ENCODE data around the gene HTR4. TPM values are rescaled to one million over a fixed set of nuclear protein-coding genes. Genes with fewer than 3 reads are reported as not detected.
"Not testable (repeated sequence)": the region's sequence is repeated elsewhere in the genome, so short reads cannot be mapped to it uniquely, and the experiment has no call there.

Gene HTR4
- total RNA-seq, 4 donors from 2014 or later, result 0.76 TPM; not detected in 3

DNA sequence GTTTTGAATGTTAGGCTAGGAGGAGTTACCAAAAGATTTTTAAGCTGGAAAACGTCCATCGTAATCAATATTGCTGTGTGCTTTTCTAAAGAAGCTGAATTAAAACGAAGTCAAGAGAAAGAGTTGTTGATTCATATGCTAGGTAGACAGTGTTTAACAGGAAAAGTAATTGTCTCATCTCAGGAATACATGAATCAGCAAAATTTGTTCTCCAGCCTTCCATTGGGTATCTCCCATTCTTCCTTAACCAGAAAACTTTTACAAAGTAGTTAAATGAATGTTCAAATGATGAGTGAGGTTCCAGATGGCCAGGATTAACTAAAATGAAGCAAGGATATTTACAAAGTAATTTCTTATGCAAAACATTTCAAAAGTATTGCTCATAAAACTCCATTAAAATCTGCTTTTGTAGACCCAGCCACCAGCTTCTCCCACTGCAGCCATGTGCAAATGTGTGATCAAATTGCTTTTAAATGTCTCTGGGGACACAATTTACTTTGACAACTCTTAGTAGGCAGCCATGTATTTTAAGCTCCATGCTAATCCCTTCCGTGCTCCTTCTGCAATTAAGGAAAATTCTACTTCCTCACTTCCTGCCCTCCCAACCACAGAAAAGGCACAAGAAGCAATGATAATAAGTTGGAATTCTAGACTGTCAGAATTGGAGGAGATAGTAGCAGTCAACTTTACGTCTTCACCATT lies 121.2 kb downstream of the HTR4 start:
- 61 to 67% methylated on average over 5 of the region's 5 CpGs for WGBS, 2 donors
- no peaks in the 10 kb centered on the region for H3K27me3 ChIP-seq
- no peaks in the 10 kb centered on the region for H3K36me3 ChIP-seq
- H3K4me1 ChIP-seq, result no peaks in the 10 kb centered on the region
- H3K4me3 ChIP-seq, result no peak overlapping the region
- no peak for DNase-seq
- peaks cover 0 to 30% (median 13%) of the 10 kb centered on the region in 3 donors for H3K9me3 ChIP-seq
- intact Hi-C loops (cut with DNase I), result no loop called here
- no peak overlapping the region for H3K27ac ChIP-seq
- TF ChIP-seq, protein P1, sequence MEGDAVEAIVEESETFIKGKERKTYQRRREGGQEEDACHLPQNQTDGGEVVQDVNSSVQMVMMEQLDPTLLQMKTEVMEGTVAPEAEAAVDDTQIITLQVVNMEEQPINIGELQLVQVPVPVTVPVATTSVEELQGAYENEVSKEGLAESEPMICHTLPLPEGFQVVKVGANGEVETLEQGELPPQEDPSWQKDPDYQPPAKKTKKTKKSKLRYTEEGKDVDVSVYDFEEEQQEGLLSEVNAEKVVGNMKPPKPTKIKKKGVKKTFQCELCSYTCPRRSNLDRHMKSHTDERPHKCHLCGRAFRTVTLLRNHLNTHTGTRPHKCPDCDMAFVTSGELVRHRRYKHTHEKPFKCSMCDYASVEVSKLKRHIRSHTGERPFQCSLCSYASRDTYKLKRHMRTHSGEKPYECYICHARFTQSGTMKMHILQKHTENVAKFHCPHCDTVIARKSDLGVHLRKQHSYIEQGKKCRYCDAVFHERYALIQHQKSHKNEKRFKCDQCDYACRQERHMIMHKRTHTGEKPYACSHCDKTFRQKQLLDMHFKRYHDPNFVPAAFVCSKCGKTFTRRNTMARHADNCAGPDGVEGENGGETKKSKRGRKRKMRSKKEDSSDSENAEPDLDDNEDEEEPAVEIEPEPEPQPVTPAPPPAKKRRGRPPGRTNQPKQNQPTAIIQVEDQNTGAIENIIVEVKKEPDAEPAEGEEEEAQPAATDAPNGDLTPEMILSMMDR (IDR thresholded peaks at IDR 0.05), result no peak
- TF ChIP-seq POLR2A (IDR thresholded peaks at IDR 0.05), result no peak

DNA sequence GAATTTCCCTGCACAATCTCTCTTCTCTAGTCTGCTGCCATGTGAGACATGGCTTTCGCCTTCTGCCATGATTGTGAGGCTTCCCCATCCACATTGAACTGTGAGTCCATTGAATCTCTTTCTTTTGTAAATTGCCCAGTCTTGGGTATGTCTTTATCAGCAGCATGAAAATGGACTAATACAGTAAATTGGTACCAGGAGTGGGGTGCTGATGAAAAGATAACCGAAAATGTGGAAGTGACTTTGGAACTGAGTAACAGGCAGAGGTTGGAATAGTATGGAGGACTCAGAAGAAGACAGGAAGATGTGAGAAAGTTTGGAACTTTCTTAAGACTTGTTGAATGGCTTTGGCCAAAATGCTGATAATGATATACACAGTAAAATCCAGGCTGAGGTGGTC lies 124.9 kb downstream of the HTR4 start:
- intact Hi-C loops (cut with DNase I); H3K27me3 ChIP-seq; H3K4me1 ChIP-seq; H3K36me3 ChIP-seq; H3K4me3 ChIP-seq; DNase-seq; H3K27ac ChIP-seq: not testable (repeated sequence)
- 74 to 83% methylated on average over 2 of the region's 2 CpGs for WGBS, 2 donors
- H3K9me3 ChIP-seq, result peaks cover 0 to 21% (median 10%) of the 10 kb centered on the region in 3 donors

DNA sequence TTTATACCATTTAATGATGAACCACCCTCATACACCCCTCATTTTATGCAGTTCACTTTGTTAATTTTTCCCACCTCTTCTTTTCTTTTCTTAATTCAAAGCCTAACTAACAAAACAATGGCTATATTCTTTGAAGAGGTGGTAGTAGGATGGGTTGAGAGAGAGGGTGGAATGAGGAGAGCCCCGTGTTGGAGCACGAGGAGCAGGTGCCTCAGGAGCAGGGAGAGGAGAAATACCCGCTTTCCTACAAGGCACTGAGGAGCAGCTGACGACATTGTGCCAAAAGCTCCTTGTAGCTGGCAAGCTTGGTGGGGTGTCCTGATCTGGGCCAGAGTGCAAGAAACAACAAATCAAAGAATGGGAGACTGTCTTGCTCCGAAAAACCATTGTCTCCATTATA lies 129.6 kb downstream of the HTR4 start:
- Histone ChIP-seq H3K27me3 (no peaks in the 10 kb centered on the region), H3K4me3 (no peak overlapping the region), H3K4me1 (no peaks in the 10 kb centered on the region), H3K9me3 (peaks cover 0 to 11% (median 5%) of the 10 kb centered on the region in 3 donors), H3K27ac (no peak overlapping the region), H3K36me3 (no peaks in the 10 kb centered on the region)
- TF ChIP-seq, protein P1 (IDR thresholded peaks at IDR 0.05), result no peak
- TF ChIP-seq POLR2A (IDR thresholded peaks at IDR 0.05), result no peak
- intact Hi-C loops (cut with DNase I), result no loop called here
- WGBS, 2 donors, result 57 to 67% methylated on average over 5 of the region's 5 CpGs
- no peak for DNase-seq

DNA sequence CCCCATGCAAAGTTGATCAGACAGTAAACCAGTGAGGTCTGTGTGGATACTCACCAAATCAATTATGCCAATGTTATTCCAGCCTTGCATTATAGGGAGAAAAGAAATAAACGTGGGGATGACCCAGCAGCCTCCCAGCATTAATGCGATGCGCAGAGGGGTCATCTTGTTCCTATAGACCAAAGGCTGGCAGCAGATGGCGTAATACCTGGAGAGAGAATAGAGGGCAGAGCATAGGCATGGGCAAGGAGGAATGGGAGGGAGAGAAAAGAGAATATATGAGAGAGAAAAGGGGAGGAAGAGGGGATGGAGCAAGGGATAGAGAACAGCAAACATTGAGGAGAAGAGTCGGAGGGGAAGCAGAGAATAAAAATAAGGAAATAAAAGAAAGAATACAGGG lies 131.2 kb downstream of the HTR4 start:
- Histone ChIP-seq H3K27me3 (no peaks in the 10 kb centered on the region), H3K27ac (no peak overlapping the region), H3K9me3 (no peaks in the 10 kb centered on the region), H3K4me3 (no peak overlapping the region), H3K4me1 (no peaks in the 10 kb centered on the region), H3K36me3 (no peaks in the 10 kb centered on the region)
- intact Hi-C loops (cut with DNase I), result no loop called here
- 61 to 67% methylated on average over 5 of the region's 5 CpGs for WGBS, 2 donors
- TF ChIP-seq, protein P1 (IDR thresholded peaks at IDR 0.05), result no peak
- no peak for TF ChIP-seq POLR2A (IDR thresholded peaks at IDR 0.05)
- DNase-seq, result no peak

DNA sequence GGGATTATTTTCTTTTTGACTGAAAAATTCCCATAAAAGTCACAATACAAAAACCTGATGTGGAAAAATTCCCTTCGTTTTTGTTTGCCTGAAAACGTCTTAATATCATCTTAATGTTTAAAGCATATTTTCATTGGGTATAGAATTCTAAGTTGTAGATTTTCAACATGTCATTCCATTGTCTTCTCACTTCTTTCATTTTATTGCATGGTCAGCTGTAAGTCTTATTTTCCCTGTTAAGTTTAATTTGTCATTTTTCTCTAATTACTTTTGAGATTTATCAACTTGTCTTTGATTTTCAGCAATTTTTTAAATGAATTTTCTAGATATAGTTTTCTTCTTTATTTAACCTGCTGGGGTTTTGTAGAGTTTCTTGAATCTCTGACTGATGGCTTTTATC lies 138.9 kb downstream of the HTR4 start:
- Histone ChIP-seq H3K27ac (no peak overlapping the region), H3K4me1 (no peaks in the 10 kb centered on the region), H3K9me3 (no peaks in the 10 kb centered on the region), H3K4me3 (no peak overlapping the region), H3K36me3 (no peaks in the 10 kb centered on the region), H3K27me3 (no peaks in the 10 kb centered on the region)
- intact Hi-C loops (cut with DNase I), result no loop called here
- no peak for TF ChIP-seq POLR2A (IDR thresholded peaks at IDR 0.05)
- TF ChIP-seq, protein P1 (IDR thresholded peaks at IDR 0.05), result no peak
- no peak for DNase-seq
- whole genome bisulfite sequencing, 2 donors, result 50 to 83% methylated on average over 2 of the region's 2 CpGs

DNA sequence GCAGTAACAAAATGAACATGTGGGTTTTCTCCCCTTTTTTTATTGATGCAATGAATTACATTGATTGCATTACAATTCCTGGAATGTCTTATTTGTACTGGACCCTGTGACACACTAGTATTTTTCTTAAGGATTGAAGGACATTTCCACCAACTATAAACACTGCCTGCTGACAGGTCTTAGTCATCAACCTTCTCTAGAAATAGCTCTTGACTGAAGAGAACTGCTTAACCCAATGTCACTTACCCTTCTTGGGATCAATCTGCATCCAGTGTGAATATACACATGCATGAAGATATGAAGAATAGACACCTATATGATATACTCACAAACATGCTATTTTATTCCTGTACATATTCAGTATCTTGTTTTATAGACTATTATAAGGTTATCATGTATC lies 140.0 kb downstream of the HTR4 start:
- no peaks in the 10 kb centered on the region for H3K4me1 ChIP-seq
- H3K4me3 ChIP-seq, result no peak overlapping the region
- H3K27ac ChIP-seq, result no peak overlapping the region
- TF ChIP-seq POLR2A (IDR thresholded peaks at IDR 0.05), result no peak
- TF ChIP-seq, protein P1 (IDR thresholded peaks at IDR 0.05), result no peak
- H3K9me3 ChIP-seq, result no peaks in the 10 kb centered on the region
- intact Hi-C loops (cut with DNase I), result no loop called here
- no peaks in the 10 kb centered on the region for H3K36me3 ChIP-seq
- H3K27me3 ChIP-seq, result no peaks in the 10 kb centered on the region
- DNase-seq, result no peak

All from esophagus squamous epithelium (tissue), 5 donors.